Measurements from ENCODE around the gene STK32A.

STK32A gene

DNA sequence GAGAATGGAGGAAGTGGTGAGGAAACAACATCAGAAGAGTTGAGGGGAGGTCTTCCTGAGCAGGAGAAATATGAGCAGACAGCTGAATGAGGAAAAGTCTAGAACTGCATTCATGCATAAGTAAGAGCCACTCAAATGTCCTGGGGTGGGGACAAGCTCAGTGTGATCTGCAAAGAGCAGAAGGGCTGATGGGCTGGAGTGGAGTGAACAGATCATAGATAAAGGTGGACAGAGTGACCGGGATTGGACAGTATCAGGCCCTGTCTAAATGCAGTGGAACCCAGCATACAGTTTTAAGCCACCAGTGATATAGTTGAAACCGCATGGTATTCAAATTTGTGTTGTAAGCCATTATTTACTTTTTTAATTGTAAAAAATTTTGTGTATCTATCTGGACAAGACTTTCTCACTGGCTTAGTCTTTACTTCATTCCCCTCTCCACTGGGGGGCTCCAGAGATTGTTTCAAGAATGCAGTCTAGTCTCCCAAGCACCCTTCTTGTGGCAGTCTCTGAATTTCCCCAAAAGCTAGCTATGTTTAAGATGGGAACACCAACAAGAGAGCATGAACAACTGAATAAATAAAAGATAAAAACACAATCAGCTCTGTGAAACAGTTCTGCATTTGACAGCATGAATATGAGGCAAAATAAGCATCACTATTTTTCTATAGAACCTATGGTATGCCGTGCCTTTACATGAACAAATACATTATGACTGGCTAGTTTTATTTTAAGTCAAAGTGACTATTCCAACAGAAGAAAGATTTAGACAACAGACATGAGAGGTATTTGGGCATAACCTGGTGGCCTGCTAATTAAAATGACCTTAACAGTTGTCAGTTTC lies 10.7 kb upstream of the STK32A start:
- Histone ChIP-seq H2BK120ac (ENCODE audit: insufficient read depth, low read length, poor library complexity) (no peak overlapping the region), H2AFZ (ENCODE audit: insufficient read depth, low read length, poor library complexity) (no peak overlapping the region), H4K91ac (ENCODE audit: low read depth, low read length) (no peak overlapping the region), H3K4me1 (ENCODE audit: control insufficient read depth in 1 of 2, insufficient read depth in 2 of 2, low read length in 2 of 2) (no peaks in the 10 kb centered on the region), H3K36me3 (ENCODE audit: control insufficient read depth in 1 of 2, insufficient read depth in 2 of 2, low read length in 2 of 2) (no peaks in the 10 kb centered on the region), H4K12ac (ENCODE audit: low read depth, low read length) (no peak overlapping the region), H3K9me3 (ENCODE audit: insufficient read depth, low read depth, low read length) (no peaks in the 10 kb centered on the region), H3K27me3 (ENCODE audit: insufficient read depth, low read length) (no peaks in the 10 kb centered on the region), H3K79me2 (ENCODE audit: control insufficient read depth, insufficient read depth, low read length, poor library complexity) (no peaks in the 10 kb centered on the region), H3K18ac (ENCODE audit: low read length) (no peak overlapping the region), H3K14ac (ENCODE audit: low read length) (no peak overlapping the region), H3K4me3 (ENCODE audit: low read depth, low read length) (no peak overlapping the region), H2AK5ac (ENCODE audit: low read length) (no peak overlapping the region), H3K4me2 (ENCODE audit: low read length) (no peak overlapping the region), H3K79me1 (ENCODE audit: low read length) (no peaks in the 10 kb centered on the region), H3K9ac (ENCODE audit: low read length) (no peak overlapping the region), H4K8ac (ENCODE audit: low read depth, low read length) (no peak overlapping the region), H2BK12ac (ENCODE audit: low read length) (no peak overlapping the region), H3K27ac (ENCODE audit: low read depth, low read length) (no peak overlapping the region), H3K23ac (ENCODE audit: low read length) (no peak overlapping the region), H2BK5ac (ENCODE audit: low read depth, low read length, poor library complexity) (no peak overlapping the region), H3K4ac (ENCODE audit: low read depth, low read length) (no peak overlapping the region)
- peak in 1 of 2 donors; percentile 6 for DNase-seq
- no CpG with 5 or more reads among the region's 3 CpGs for WGBS (ENCODE audit: extremely low coverage, insufficient coverage, insufficient read length)

DNA sequence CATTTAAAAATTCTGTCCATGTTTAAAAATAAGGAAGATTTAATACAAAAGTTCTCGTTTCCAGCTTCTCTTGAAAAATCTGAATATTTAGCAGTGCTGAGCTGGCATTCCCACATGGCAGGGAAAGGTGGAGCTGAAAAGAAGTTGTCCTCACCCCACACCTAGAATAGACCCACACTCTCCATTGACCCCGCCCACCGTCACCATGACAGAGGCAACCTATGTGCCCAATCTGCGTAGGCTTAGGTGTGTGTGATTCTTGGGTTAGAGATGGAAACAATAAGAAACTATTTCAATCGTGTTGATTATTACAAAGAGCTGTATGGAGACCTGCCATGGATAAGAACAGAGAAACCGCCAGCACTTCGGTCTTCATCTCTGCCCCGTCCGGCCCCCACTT lies 8.9 kb upstream of the STK32A start:
- H3K36me3 ChIP-seq (ENCODE audit: control insufficient read depth in 1 of 2, insufficient read depth in 2 of 2, low read length in 2 of 2): no peaks in the 10 kb centered on the region
- no peak for DNase-seq
- no peak overlapping the region for H3K4ac ChIP-seq (ENCODE audit: low read depth, low read length)

DNA sequence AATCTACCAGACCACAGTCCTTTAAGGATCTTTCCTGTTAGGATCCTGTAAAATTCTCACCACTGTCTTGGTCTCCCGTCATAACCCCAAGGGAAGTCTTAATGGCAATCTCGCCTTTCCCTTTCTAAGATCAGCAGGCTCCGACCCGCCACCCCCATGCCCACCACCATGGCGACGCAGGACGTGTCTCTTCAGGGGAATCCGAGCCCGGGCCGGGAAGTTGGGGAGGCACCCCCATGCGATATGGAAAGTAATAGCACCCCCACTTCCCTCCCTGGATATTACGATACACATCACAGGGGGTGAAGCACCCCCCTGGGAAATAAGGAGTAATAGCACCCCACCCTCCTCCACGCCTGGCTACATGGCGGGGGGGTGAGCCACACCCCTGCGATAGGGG lies 8.3 kb upstream of the STK32A start:
- H3K4ac ChIP-seq (ENCODE audit: low read depth, low read length): no peak overlapping the region
- no CpG with 5 or more reads among the region's 15 CpGs for WGBS (ENCODE audit: extremely low coverage, insufficient coverage, insufficient read length)
- H3K23ac ChIP-seq (ENCODE audit: low read length): no peak overlapping the region
- no peaks in the 10 kb centered on the region for H3K36me3 ChIP-seq (ENCODE audit: control insufficient read depth in 1 of 2, insufficient read depth in 2 of 2, low read length in 2 of 2)
- H3K79me2 ChIP-seq (ENCODE audit: control insufficient read depth, insufficient read depth, low read length, poor library complexity): no peaks in the 10 kb centered on the region
- H4K12ac ChIP-seq (ENCODE audit: low read depth, low read length): no peak overlapping the region
- H3K79me1 ChIP-seq (ENCODE audit: low read length): no peaks in the 10 kb centered on the region
- no peak overlapping the region for H2AK5ac ChIP-seq (ENCODE audit: low read length)
- H2BK5ac ChIP-seq (ENCODE audit: low read depth, low read length, poor library complexity): no peak overlapping the region
- no peak overlapping the region for H2BK12ac ChIP-seq (ENCODE audit: low read length)
- H3K4me3 ChIP-seq (ENCODE audit: low read depth, low read length): no peak overlapping the region
- H3K4me2 ChIP-seq (ENCODE audit: low read length): no peak overlapping the region
- H3K9ac ChIP-seq (ENCODE audit: low read length): no peak overlapping the region
- DNase-seq: no peak
- no peak overlapping the region for H4K8ac ChIP-seq (ENCODE audit: low read depth, low read length)
- no peak overlapping the region for H4K91ac ChIP-seq (ENCODE audit: low read depth, low read length)
- H3K9me3 ChIP-seq (ENCODE audit: insufficient read depth, low read depth, low read length): no peaks in the 10 kb centered on the region
- no peaks in the 10 kb centered on the region for H3K27me3 ChIP-seq (ENCODE audit: insufficient read depth, low read length)
- H3K27ac ChIP-seq (ENCODE audit: low read depth, low read length): no peak overlapping the region
- no peaks in the 10 kb centered on the region for H3K4me1 ChIP-seq (ENCODE audit: control insufficient read depth in 1 of 2, insufficient read depth in 2 of 2, low read length in 2 of 2)
- no peak overlapping the region for H2BK120ac ChIP-seq (ENCODE audit: insufficient read depth, low read length, poor library complexity)
- H3K18ac ChIP-seq (ENCODE audit: low read length): no peak overlapping the region
- H3K14ac ChIP-seq (ENCODE audit: low read length): no peak overlapping the region
- no peak overlapping the region for H2AFZ ChIP-seq (ENCODE audit: insufficient read depth, low read length, poor library complexity)

More for the DNA sequence above, 8.9 kb upstream of the STK32A start:
- Histone ChIP-seq H3K4me1 (ENCODE audit: control insufficient read depth in 1 of 2, insufficient read depth in 2 of 2, low read length in 2 of 2) (no peaks in the 10 kb centered on the region), H3K79me2 (ENCODE audit: control insufficient read depth, insufficient read depth, low read length, poor library complexity) (no peaks in the 10 kb centered on the region), H3K79me1 (ENCODE audit: low read length) (no peaks in the 10 kb centered on the region), H2AFZ (ENCODE audit: insufficient read depth, low read length, poor library complexity) (no peak overlapping the region), H3K4me3 (ENCODE audit: low read depth, low read length) (no peak overlapping the region), H2BK120ac (ENCODE audit: insufficient read depth, low read length, poor library complexity) (no peak overlapping the region), H3K9ac (ENCODE audit: low read length) (no peak overlapping the region), H3K23ac (ENCODE audit: low read length) (no peak overlapping the region), H3K9me3 (ENCODE audit: insufficient read depth, low read depth, low read length) (no peaks in the 10 kb centered on the region), H3K18ac (ENCODE audit: low read length) (no peak overlapping the region), H3K4me2 (ENCODE audit: low read length) (no peak overlapping the region), H4K91ac (ENCODE audit: low read depth, low read length) (no peak overlapping the region), H4K12ac (ENCODE audit: low read depth, low read length) (no peak overlapping the region), H3K27me3 (ENCODE audit: insufficient read depth, low read length) (no peaks in the 10 kb centered on the region), H4K8ac (ENCODE audit: low read depth, low read length) (no peak overlapping the region), H2BK5ac (ENCODE audit: low read depth, low read length, poor library complexity) (no peak overlapping the region), H2AK5ac (ENCODE audit: low read length) (no peak overlapping the region), H3K27ac (ENCODE audit: low read depth, low read length) (no peak overlapping the region), H2BK12ac (ENCODE audit: low read length) (no peak overlapping the region), H3K14ac (ENCODE audit: low read length) (no peak overlapping the region)
- no CpG with 5 or more reads among the region's 9 CpGs for WGBS (ENCODE audit: extremely low coverage, insufficient coverage, insufficient read length)

DNA sequence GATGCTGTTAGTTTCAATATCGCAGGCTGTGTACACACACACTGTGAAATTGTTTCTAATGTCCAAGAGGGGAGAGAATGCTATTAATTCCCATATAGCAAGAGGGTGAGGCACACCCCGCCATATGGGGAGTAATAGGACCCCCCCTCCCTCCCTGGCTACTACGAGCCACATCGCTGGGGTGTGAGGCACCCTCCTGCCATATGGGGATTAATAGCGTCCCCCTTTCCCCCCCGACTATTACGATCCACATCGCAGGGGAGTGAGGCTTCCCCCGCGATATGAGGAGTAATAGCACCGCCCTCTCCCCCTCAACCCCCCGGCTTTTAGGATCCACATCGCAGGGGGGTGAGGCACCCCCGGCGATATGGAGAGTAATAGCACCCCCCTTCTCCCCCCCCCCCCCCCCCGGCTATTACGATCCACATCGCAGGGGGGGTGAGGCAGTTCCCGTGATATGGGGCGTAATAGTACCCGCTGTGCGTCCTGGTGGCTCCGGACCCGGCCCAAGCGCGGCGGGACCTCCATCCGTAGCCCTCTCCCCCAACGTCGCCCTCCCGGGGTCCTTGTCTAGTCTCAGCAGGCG lies 494 bp upstream of the STK32A start:
- Histone ChIP-seq H4K12ac (ENCODE audit: low read depth, low read length) (no peak overlapping the region), H3K18ac (ENCODE audit: low read length) (no peak overlapping the region), H3K9ac (ENCODE audit: low read length) (no peak overlapping the region), H4K91ac (ENCODE audit: low read depth, low read length) (no peak overlapping the region), H4K8ac (ENCODE audit: low read depth, low read length) (no peak overlapping the region), H2BK5ac (ENCODE audit: low read depth, low read length, poor library complexity) (no peak overlapping the region), H3K27me3 (ENCODE audit: insufficient read depth, low read length) (peaks cover 10% of the 10 kb centered on the region), H3K27ac (ENCODE audit: low read depth, low read length) (no peak overlapping the region), H3K9me3 (ENCODE audit: insufficient read depth, low read depth, low read length) (no peaks in the 10 kb centered on the region), H3K14ac (ENCODE audit: low read length) (no peak overlapping the region), H3K4ac (ENCODE audit: low read depth, low read length) (no peak overlapping the region), H2AK5ac (ENCODE audit: low read length) (no peak overlapping the region), H3K79me2 (ENCODE audit: control insufficient read depth, insufficient read depth, low read length, poor library complexity) (no peaks in the 10 kb centered on the region), H3K79me1 (ENCODE audit: low read length) (no peaks in the 10 kb centered on the region), H3K4me1 (ENCODE audit: control insufficient read depth in 1 of 2, insufficient read depth in 2 of 2, low read length in 2 of 2) (peaks cover 2 to 3% of the 10 kb centered on the region in 2 experiments), H3K4me2 (ENCODE audit: low read length) (peak overlapping the region; percentile 79), H2AFZ (ENCODE audit: insufficient read depth, low read length, poor library complexity) (no peak overlapping the region), H3K36me3 (ENCODE audit: control insufficient read depth in 1 of 2, insufficient read depth in 2 of 2, low read length in 2 of 2) (no peaks in the 10 kb centered on the region), H3K23ac (ENCODE audit: low read length) (no peak overlapping the region), H2BK12ac (ENCODE audit: low read length) (no peak overlapping the region), H3K4me3 (ENCODE audit: low read depth, low read length) (no peak overlapping the region), H2BK120ac (ENCODE audit: insufficient read depth, low read length, poor library complexity) (no peak overlapping the region)
- WGBS (ENCODE audit: extremely low coverage, insufficient coverage, insufficient read length): no CpG with 5 or more reads among the region's 32 CpGs
- no peak for DNase-seq
